Upper lobe of left lung (tissue), 6 donors: ENCODE data around the gene CCNY. TPM values are rescaled to one million over a fixed set of nuclear protein-coding genes. Genes with fewer than 3 reads are reported as not detected.

Experiments used
- ATAC-seq, 2 donors: fragments of 200-7000 bp; cut with Tn5 transposase; one replicate each; pipeline ENCODE4 v1.9.1; 2022; ENCODE audit warnings: mild to moderate bottlenecking in 2 of 2, moderate library complexity in 2 of 2; ENCODE audit not compliant: low FRiP score in 2 of 2
- DNase-seq, 2 donors: peaks; one replicate each; pipeline ENCODE4 v3.0.0-alpha.2; 2019 to 2020
- H3K27ac ChIP-seq, 4 donors: fragments of 200-600 bp; sonication (generic); one replicate each; pipeline ENCODE4 v1.5.1; 2016 to 2019
- H3K27me3 ChIP-seq, 4 donors: fragments of 200-600 bp; sonication (generic); one replicate each; pipeline ENCODE4 v1.5.1; 2017 to 2019
- H3K36me3 ChIP-seq, 4 donors: fragments of 200-600 bp; sonication (generic); one replicate each; pipeline ENCODE4 v1.5.1; 2016 to 2019
- H3K4me1 ChIP-seq, 4 donors: fragments of 200-600 bp; sonication (generic); one replicate each; pipeline ENCODE4 v1.5.1; 2018 to 2019
- H3K4me3 ChIP-seq, 4 donors: fragments of 200-600 bp; sonication (generic); one replicate each; pipeline ENCODE4 v1.5.1; 2017 to 2019; ENCODE audit warnings: mild to moderate bottlenecking in 2 of 4, moderate library complexity in 1 of 4
- H3K9me3 ChIP-seq, 4 donors: fragments of 200-600 bp; sonication (generic); one replicate each; pipeline ENCODE4 v1.5.1; 2018 to 2019
- CTCF ChIP-seq, 6 experiments: fragments of 450-650 bp in 4 of 6; fragments of 200-600 bp in 2 of 6; sonication (generic) in 2 of 6; IDR thresholded peaks; one replicate each; pipeline ENCODE4 v1.5.1; 2016 to 2019; ENCODE audit warnings: antibody characterized with exemption in 6 of 6
- EP300 ChIP-seq, 4 donors: sonication (generic); formaldehyde crosslinking; IDR thresholded peaks; one replicate each; pipeline ENCODE4 v1.5.1; 2017; ENCODE audit warnings: antibody characterized with exemption in 4 of 4, control low read depth in 2 of 4
- POLR2A ChIP-seq, 4 donors: fragments of 450-650 bp; IDR thresholded peaks; one replicate each; pipeline ENCODE4 v1.5.1; 2016 to 2017; ENCODE audit warnings: antibody characterized with exemption in 4 of 4, mild to moderate bottlenecking in 2 of 4
- POLR2AphosphoS5 ChIP-seq, 2 donors: sonication (generic); formaldehyde crosslinking; IDR thresholded peaks; one replicate each; pipeline ENCODE4 v1.5.1; 2017; ENCODE audit warnings: antibody characterized with exemption in 2 of 2
- WGBS, 2 donors: methylation state at CpG; one replicate each; pipeline ENCODE4 v1.1.5; 2017 to 2018; 5-methylcytosine and 5-hydroxymethylcytosine counted together
- total RNA-seq, 6 donors: library from RNA; depleted of rRNA in 4 of 6; stranded (reverse); fragments of >200 nt in 4 of 6; gene quantifications; one replicate each; pipeline versions ENCODE4 v1.1.0 to v1.2.1, GENCODE V29; 2016 to 2021
- donor health status: DM: no; HTN: no; CAD: no; lungs with moderate emphysema.
- donor health status: DM: no; HTN: yes; CAD: no; lungs with severe emphysema.

The CCNY gene
- total RNA-seq, 6 donors from 2014 or later = 22.0 to 80.8 (median 52.5) TPM

- Histone ChIP-seq H3K4me3 (no peak overlapping the region), H3K9me3 (no peaks in the 10 kb centered on the region), H3K27me3 (no peaks in the 10 kb centered on the region), H3K36me3 (no peaks in the 10 kb centered on the region), H3K27ac (no peak overlapping the region), H3K4me1 (peaks cover 22 to 48% (median 38%) of the 10 kb centered on the region in 4 donors)
- DNase-seq (no peak), ATAC-seq (no peak)
- 73 to 87% methylated on average over 2 of the region's 2 CpGs for WGBS, 2 donors
- TF ChIP-seq EP300 (IDR thresholded peaks at IDR 0.05) (no peak), POLR2A (IDR thresholded peaks at IDR 0.05) (no peak), CTCF (IDR thresholded peaks at IDR 0.05) (no peak), POLR2AphosphoS5 (IDR thresholded peaks at IDR 0.05) (no peak)
Observed at GRCh38 chr10:35339942-35340341, 3.6 kb downstream of the CCNY start.

- Histone ChIP-seq H3K4me3 (no peak overlapping the region), H3K36me3 (no peaks in the 10 kb centered on the region), H3K27ac (peak overlapping the region in 3 of 4 donors; percentile 0 to 48 (median 18)), H3K27me3 (no peaks in the 10 kb centered on the region), H3K9me3 (no peaks in the 10 kb centered on the region), H3K4me1 (peaks cover 24 to 45% (median 35%) of the 10 kb centered on the region in 4 donors)
- ATAC-seq (no peak), DNase-seq (peak in 1 of 2 donors; percentile 29)
- 33 to 42% methylated on average over 6 of the region's 6 CpGs for WGBS, 2 donors
- TF ChIP-seq POLR2AphosphoS5 (IDR thresholded peaks at IDR 0.05) = no peak
- TF ChIP-seq POLR2A (IDR thresholded peaks at IDR 0.05) = no peak
- no peak for TF ChIP-seq EP300 (IDR thresholded peaks at IDR 0.05)
- TF ChIP-seq CTCF (IDR thresholded peaks at IDR 0.05) = no peak
Observed at GRCh38 chr10:35340975-35341374, 4.7 kb downstream of the CCNY start.

GRCh38 chr10:35341521-35341920 is 5.2 kb downstream of the CCNY start:
- H3K36me3 ChIP-seq = no peaks in the 10 kb centered on the region
- peak overlapping the region in 1 of 4 donors; percentile 45 for H3K27ac ChIP-seq
- H3K4me1 ChIP-seq = peaks cover 24 to 51% (median 40%) of the 10 kb centered on the region in 4 donors
- no peak for TF ChIP-seq CTCF (IDR thresholded peaks at IDR 0.05)
- TF ChIP-seq EP300 (IDR thresholded peaks at IDR 0.05) = no peak
- no peak for TF ChIP-seq POLR2AphosphoS5 (IDR thresholded peaks at IDR 0.05)
- no peak overlapping the region for H3K4me3 ChIP-seq
- no peaks in the 10 kb centered on the region for H3K9me3 ChIP-seq
- DNase-seq (no peak), ATAC-seq (no peak)
- H3K27me3 ChIP-seq = no peaks in the 10 kb centered on the region
- WGBS, 2 donors = 39 to 42% methylated on average over 4 of the region's 4 CpGs

- peaks cover 29 to 58% (median 46%) of the 10 kb centered on the region in 4 donors for H3K4me1 ChIP-seq
- 83 to 87% methylated on average over 5 of the region's 5 CpGs for whole genome bisulfite sequencing, 2 donors
Observed at GRCh38 chr10:35342183-35342753, 6.0 kb downstream of the CCNY start.

More at GRCh38 chr10:35342183-35342753, 6.0 kb downstream of the CCNY start:
- no peak for TF ChIP-seq CTCF (IDR thresholded peaks at IDR 0.05)
- no peaks in the 10 kb centered on the region for H3K36me3 ChIP-seq
- no peak overlapping the region for H3K4me3 ChIP-seq
- ATAC-seq = no peak
- no peaks in the 10 kb centered on the region for H3K27me3 ChIP-seq
- no peaks in the 10 kb centered on the region for H3K9me3 ChIP-seq
- peak overlapping the region in 1 of 4 donors; percentile 45 for H3K27ac ChIP-seq
- DNase-seq = no peak
